Vagina (tissue), 2 donors: Measurements from ENCODE around the gene AGAP5.

ENCODE experiments used
- POLR2A ChIP-seq, 2 donors: fragments of 450-650 bp; IDR thresholded peaks; one replicate each; pipeline ENCODE4 v1.6.1; 2017; ENCODE audit warnings: antibody characterized with exemption in 2 of 2, mild to moderate bottlenecking in 2 of 2, moderate library complexity in 2 of 2
- TF ChIP-seq, protein P1 (sequence below), 3 experiments: fragments of 450-650 bp in 2 of 3; fragments of 200-600 bp in 1 of 3; sonication (generic) in 1 of 3; IDR thresholded peaks; one replicate each; pipeline ENCODE4 v1.5.1; 2017 to 2019; ENCODE audit warnings: antibody characterized with exemption in 3 of 3, mild to moderate bottlenecking in 2 of 3, moderate library complexity in 2 of 3

DNA sequence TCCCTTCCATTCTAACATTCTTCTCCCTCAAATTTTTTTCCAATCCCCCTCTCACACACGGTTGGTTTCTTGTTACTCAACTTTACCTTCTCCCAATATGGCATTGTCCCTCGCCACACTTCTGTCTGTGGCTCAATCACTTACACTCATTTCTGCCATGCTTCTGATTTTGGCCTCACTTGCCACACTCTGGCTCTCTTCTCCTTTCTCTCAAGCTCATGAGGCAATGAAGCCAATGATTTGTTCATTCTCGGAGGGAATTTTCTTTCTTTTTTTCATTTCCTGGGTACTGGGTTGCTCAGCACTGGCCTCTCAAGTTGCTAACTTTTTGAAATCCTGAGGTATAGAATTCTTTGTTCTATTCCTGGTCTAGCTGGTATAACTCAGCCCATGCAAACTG is 52.7 kb downstream of the AGAP5 start:
- no peak for TF ChIP-seq POLR2A (IDR thresholded peaks at IDR 0.05)
- TF ChIP-seq, protein P1, sequence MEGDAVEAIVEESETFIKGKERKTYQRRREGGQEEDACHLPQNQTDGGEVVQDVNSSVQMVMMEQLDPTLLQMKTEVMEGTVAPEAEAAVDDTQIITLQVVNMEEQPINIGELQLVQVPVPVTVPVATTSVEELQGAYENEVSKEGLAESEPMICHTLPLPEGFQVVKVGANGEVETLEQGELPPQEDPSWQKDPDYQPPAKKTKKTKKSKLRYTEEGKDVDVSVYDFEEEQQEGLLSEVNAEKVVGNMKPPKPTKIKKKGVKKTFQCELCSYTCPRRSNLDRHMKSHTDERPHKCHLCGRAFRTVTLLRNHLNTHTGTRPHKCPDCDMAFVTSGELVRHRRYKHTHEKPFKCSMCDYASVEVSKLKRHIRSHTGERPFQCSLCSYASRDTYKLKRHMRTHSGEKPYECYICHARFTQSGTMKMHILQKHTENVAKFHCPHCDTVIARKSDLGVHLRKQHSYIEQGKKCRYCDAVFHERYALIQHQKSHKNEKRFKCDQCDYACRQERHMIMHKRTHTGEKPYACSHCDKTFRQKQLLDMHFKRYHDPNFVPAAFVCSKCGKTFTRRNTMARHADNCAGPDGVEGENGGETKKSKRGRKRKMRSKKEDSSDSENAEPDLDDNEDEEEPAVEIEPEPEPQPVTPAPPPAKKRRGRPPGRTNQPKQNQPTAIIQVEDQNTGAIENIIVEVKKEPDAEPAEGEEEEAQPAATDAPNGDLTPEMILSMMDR (IDR thresholded peaks at IDR 0.05), result no peak
